Spleen (tissue), 3 donors: Measurements from ENCODE around the gene TNNT2.

ENCODE experiments used
- POLR2A ChIP-seq, 3 donors: fragments of 450-650 bp; IDR thresholded peaks; one replicate each; pipeline ENCODE4 v1.5.1; 2017; ENCODE audit warnings: antibody characterized with exemption in 3 of 3, mild to moderate bottlenecking in 1 of 3
- POLR2AphosphoS5 ChIP-seq, 3 donors: sonication (generic); formaldehyde crosslinking; IDR thresholded peaks; one replicate each; pipeline ENCODE4 v1.5.1; 2017; ENCODE audit warnings: antibody characterized with exemption in 3 of 3

DNA sequence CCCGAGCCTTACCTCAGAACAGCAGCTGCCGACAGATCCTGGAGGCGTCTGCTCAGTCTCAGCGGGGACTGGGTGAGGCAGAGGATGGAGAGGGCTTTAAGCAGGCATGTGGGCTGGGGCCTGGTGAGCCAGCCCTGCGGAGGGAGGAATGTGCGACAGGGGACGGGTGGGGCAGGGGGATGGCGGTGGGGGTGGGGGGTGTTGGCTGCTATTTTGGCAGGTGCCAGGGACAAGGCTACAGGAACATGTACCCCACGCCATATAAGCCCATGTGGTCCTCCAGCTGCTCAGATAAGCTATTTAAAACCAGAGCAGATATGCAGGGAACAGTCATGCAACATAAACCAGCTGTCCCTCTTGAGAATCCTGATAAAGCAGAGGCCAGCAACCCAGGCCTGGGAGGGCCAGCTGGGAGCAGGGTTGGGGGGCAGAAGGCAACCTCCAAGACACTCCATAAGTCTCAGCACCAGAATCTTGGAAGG, at the start of gene TNNT2:
- TF ChIP-seq POLR2A (IDR thresholded peaks at IDR 0.05) (no peak), POLR2AphosphoS5 (IDR thresholded peaks at IDR 0.05) (no peak)
